ENCODE results near the gene DCAF5.

The DCAF5 gene

DNA sequence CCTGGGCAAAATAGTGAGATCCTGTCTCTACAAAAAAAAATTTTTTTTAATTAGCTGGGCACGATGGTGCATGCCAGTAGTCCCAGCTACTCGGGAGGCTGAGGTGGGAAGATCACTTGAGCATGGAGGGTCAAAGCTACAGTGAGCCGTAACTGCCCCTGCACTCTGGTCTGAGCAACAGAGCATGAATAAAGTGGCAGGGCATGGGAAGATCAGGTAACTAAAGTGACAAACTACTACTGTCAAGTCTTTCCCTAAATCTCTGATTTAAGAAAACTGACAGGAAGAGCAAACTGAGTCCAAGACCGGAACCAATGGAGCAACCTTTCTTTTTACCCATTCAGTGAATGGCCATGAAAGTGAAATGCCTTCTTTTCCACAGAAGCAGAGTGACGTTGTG lies 10.8 kb downstream of the DCAF5 start:
- DNase-seq = no peak

GRCh38 chr14:69141550-69141949 lies 11.4 kb downstream of the DCAF5 start:
- DNase-seq = no peak

DNA sequence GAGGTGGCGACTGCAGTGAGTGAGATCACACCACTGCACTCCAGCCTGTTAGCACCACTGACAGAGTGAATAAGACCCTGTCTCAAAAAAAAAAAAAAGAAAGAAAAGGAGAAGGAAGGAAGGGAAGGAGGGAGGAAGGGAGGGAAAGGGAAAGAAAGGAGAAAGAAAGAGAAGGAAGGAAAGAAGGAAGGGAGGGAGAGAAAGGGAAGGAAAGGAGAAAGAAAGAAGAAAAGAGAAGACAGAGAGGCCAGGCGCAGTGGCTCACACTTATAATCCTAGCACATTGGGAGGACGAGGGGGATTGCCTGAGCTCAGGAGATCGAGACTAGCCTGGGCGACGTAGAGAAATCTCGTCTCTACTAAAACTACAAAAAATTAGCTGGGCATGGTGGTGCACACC lies 13.2 kb downstream of the DCAF5 start:
- no peak for DNase-seq

DNA sequence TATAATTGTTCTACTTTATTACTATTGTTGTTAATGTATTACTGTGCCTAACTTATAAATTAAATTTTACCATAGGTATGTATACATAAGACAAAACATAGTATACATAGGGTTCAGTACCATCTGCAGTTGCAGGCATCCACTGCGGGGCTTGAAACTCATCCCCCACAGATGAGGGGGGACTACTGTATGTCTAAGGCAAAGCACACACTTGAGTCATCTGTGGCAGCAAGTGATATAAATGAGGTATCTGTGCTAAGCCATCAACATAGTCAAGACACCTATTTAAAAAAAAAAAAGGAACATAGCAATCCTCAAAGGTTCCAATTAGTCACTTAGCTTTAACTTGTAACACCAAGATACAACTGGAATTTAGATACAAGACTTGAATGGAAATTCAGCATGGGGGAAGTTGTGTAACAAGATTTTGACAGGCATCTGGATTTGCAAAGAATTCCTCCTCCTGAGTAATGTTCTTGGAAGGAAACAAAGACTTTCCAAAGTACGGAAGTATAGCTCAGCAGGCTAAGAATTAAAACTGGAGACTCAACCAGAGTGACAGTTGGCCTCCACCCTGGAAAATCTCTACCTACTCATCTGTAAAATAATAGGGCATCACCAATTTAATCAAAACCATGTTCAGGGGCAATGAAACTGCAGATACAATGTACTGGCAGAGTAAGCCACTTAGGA lies 14.9 kb downstream of the DCAF5 start:
- no peak for DNase-seq

- DNase-seq = no peak
Measured at GRCh38 chr14:69137416-69137815, 15.5 kb downstream of the DCAF5 start.

- no peak for DNase-seq
Measured at GRCh38 chr14:69135133-69135532, 17.8 kb downstream of the DCAF5 start.

GRCh38 chr14:69133206-69134125 lies 19.5 kb downstream of the DCAF5 start:
- no peak for DNase-seq

GRCh38 chr14:69132513-69133181 lies 20.3 kb downstream of the DCAF5 start:
- DNase-seq = no peak

GRCh38 chr14:69131176-69131575 lies 21.7 kb downstream of the DCAF5 start:
- no peak for DNase-seq

- peak; percentile 58 for DNase-seq
Measured at GRCh38 chr14:69129264-69129880, 23.5 kb downstream of the DCAF5 start.

DNA sequence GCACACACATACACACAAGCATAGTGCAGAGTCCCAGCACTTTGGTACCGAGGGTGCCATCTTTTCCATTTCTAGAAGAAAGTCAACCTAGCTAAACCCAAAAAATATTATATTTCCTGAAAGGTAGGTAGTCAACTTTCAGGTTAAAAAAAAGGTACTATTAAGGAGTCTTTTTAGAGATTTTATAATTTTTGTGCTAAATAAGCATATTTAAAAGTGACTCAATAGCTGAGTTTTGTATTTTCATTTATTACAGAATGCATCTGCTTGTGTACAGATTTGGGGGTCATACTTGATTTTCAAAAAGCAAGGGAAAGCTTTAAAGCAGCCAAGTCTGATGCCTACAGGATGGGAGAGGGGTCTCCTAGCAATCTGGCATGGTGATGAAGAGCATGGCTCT lies 34.6 kb downstream of the DCAF5 start:
- no peak for DNase-seq

GRCh38 chr14:69117020-69117767 lies 35.7 kb downstream of the DCAF5 start:
- DNase-seq = no peak

- DNase-seq = no peak
Measured at GRCh38 chr14:69115407-69116185, 37.3 kb downstream of the DCAF5 start.

- no peak for DNase-seq
Measured at GRCh38 chr14:69114763-69115162, 38.2 kb downstream of the DCAF5 start.

DNA sequence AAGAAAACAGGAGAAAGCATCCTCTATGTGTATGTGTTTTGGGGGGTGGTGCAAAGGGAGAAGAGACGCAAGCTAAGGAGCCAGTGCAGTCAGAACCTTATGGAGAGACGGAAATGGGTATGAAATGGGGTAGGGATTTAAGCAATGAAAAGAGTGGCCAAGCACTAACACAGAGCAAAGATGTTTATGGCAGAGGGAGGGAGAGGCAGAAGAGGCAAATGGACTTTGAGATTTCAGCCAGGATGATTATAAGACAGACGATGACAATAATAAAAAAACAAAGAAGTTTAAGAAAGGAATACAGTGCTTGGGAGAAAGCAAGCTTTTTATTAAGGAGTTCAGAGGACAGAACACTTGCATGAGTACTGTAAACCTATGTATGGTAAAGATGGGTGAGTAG lies 44.6 kb downstream of the DCAF5 start:
- no peak for DNase-seq

GRCh38 chr14:69107407-69108003 lies 45.4 kb downstream of the DCAF5 start:
- DNase-seq = no peak

DNA sequence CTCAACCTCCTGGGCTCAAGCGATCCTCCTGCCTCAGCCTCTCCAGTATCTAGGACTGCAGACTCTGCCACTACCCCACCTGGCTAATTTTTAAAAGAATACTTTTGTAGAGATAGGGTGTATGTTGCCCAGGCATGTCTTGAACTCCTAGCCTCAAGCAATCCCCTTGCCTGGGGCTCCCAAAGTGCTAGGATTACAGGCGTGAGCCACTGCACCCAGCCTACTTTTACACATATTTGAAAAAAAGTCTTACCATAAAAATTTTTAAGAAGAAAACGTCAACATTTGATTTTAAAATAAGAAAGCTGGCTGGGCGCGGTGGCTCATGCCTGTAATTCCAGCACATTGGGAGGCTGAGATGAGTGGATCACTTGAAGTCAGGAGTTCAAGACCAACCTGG lies 46.5 kb downstream of the DCAF5 start:
- DNase-seq = no peak

- DNase-seq = no peak
Measured at GRCh38 chr14:69105326-69105725, 47.6 kb downstream of the DCAF5 start.

- DNase-seq = no peak
Measured at GRCh38 chr14:69101331-69101826, 51.5 kb downstream of the DCAF5 start.

- no peak for DNase-seq
Measured at GRCh38 chr14:69097974-69098373, 54.9 kb downstream of the DCAF5 start.

Measured in activated CD4-positive, CD25-positive, alpha-beta regulatory T cell treated with anti-CD3 and anti-CD28 coated beads, Interleukin-2, amount 50 U/mL, for 72 hours (primary cell).